Kidney epithelial cell (primary cell): ENCODE measurements around the gene FBLN7. TPM values are rescaled to one million over a fixed set of nuclear protein-coding genes. Genes with fewer than 3 reads are reported as not detected.

Experiments
- DNase-seq: peaks from one replicate; pipeline ENCODE4 v3.0.0-alpha.2; 2010; ENCODE audit warnings: low read depth
- H3K27me3 ChIP-seq: 2 replicates; pipeline ENCODE4 v1.6.0; 2011; ENCODE audit warnings: low read length; ENCODE audit not compliant: control insufficient read depth, insufficient read depth
- H3K36me3 ChIP-seq: 2 replicates; pipeline ENCODE4 v1.5.1; 2011; ENCODE audit warnings: low read length; ENCODE audit not compliant: control insufficient read depth, insufficient read depth
- H3K4me3 ChIP-seq: 2 replicates; pipeline ENCODE4 v1.5.1; 2011; ENCODE audit warnings: low read depth, mild to moderate bottlenecking, control low read depth, low read length
- CTCF ChIP-seq: IDR thresholded peaks from 2 replicates; pipeline ENCODE4 v1.5.1; 2011; ENCODE audit warnings: mild to moderate bottlenecking, moderate library complexity, low read length, control low read depth, inconsistent platforms; ENCODE audit not compliant: insufficient read depth, poor library complexity, severe bottlenecking
- total RNA-seq: library from RNA; depleted of rRNA; stranded (reverse); fragments of >200 nt; gene quantifications from 2 replicates; pipeline ENCODE4 v1.2.3, GENCODE V29; 2015

Gene FBLN7
- total RNA-seq, 1 donor from 2014 or later = 1.0 TPM

- Histone ChIP-seq H3K36me3 (no peaks in the 10 kb centered on the region), H3K27me3 (no peaks in the 10 kb centered on the region), H3K4me3 (no peak overlapping the region)
- no peak for DNase-seq
- no peak for TF ChIP-seq CTCF
These were observed 15.3 kb downstream of the FBLN7 start for GRCh38 chr2:112153501-112153900.

- H3K4me3 ChIP-seq = no peak overlapping the region
- no peak for DNase-seq
- H3K36me3 ChIP-seq = no peaks in the 10 kb centered on the region
- no peaks in the 10 kb centered on the region for H3K27me3 ChIP-seq
- TF ChIP-seq CTCF = no peak
These were observed 16.3 kb downstream of the FBLN7 start for GRCh38 chr2:112154246-112155117.

GRCh38 chr2:112155331-112156151, 17.4 kb downstream of the FBLN7 start:
- no peaks in the 10 kb centered on the region for H3K27me3 ChIP-seq
- H3K36me3 ChIP-seq = no peaks in the 10 kb centered on the region
- DNase-seq = no peak
- no peak for TF ChIP-seq CTCF
- no peak overlapping the region for H3K4me3 ChIP-seq

- Histone ChIP-seq H3K27me3 (no peaks in the 10 kb centered on the region), H3K36me3 (no peaks in the 10 kb centered on the region), H3K4me3 (no peak overlapping the region)
- TF ChIP-seq CTCF = no peak
- peak; percentile 45 for DNase-seq
These were observed 18.2 kb downstream of the FBLN7 start for GRCh38 chr2:112156152-112156986.

- Histone ChIP-seq H3K4me3 (no peak overlapping the region), H3K36me3 (no peaks in the 10 kb centered on the region), H3K27me3 (no peaks in the 10 kb centered on the region)
- no peak for DNase-seq
- no peak for TF ChIP-seq CTCF
These were observed 19.3 kb downstream of the FBLN7 start for GRCh38 chr2:112157472-112157871.
